Activated effector memory CD4-positive, alpha-beta T cell treated with Interleukin-2 at 50 U/mL for 16 hours (primary cell): ENCODE measurements around the gene UTS2R.
"Not testable (repeated sequence)": the region's sequence is repeated elsewhere in the genome, so short reads cannot be mapped to it uniquely, and the experiment has no call there.

Source experiments
- DNase-seq: peaks from one replicate; pipeline ENCODE4 v3.0.0-alpha.2; 2020

Gene UTS2R

GRCh38 chr17:82411396-82412053 is 40.0 kb downstream of the UTS2R start:
- no peak for DNase-seq

GRCh38 chr17:82412081-82412480 is 40.5 kb downstream of the UTS2R start:
- DNase-seq = not testable (repeated sequence)

GRCh38 chr17:82412535-82413520 is 41.3 kb downstream of the UTS2R start:
- DNase-seq = no peak

- DNase-seq = peak; percentile 60
These were observed 43.1 kb downstream of the UTS2R start for GRCh38 chr17:82414548-82415281.

GRCh38 chr17:82415336-82415735 is 43.8 kb downstream of the UTS2R start:
- DNase-seq = no peak

GRCh38 chr17:82415786-82416185 is 44.2 kb downstream of the UTS2R start:
- no peak for DNase-seq

GRCh38 chr17:82416264-82416663 is 44.7 kb downstream of the UTS2R start:
- DNase-seq = no peak

GRCh38 chr17:82416771-82417170 is 45.2 kb downstream of the UTS2R start:
- DNase-seq = no peak

- peak; percentile 83 for DNase-seq
These were observed 46.7 kb downstream of the UTS2R start, which contains the start of the genes HEXD and OGFOD3 for GRCh38 chr17:82418001-82418986. Gene HEXD (plus strand): TSS chr17:82418347. CDS start chr17:82419800, 1,453 bp downstream. Gene OGFOD3 (minus strand): TSS chr17:82418586. CDS start chr17:82418485, 101 bp downstream.

- no peak for DNase-seq
These were observed 48.0 kb downstream of the UTS2R start for GRCh38 chr17:82419540-82419939.

GRCh38 chr17:82424001-82424862 is 52.7 kb downstream of the UTS2R start:
- DNase-seq = peak; percentile 29

GRCh38 chr17:82424863-82425159 is 53.2 kb downstream of the UTS2R start:
- no peak for DNase-seq
